Brain microvascular endothelial cell (primary cell): ENCODE measurements around the gene CD247.

Experiments
- DNase-seq: peaks from one replicate; pipeline ENCODE4 v3.0.0-alpha.2; 2020
- H3K27ac ChIP-seq: fragments of 250-450 bp; sonication (Bioruptor Pico); 2 replicates; pipeline ENCODE4 v1.5.1; 2020; ENCODE audit warnings: mild to moderate bottlenecking, moderate library complexity
- H3K27me3 ChIP-seq: fragments of 250-450 bp; sonication (Bioruptor Pico); replicated peaks from 2 replicates; pipeline ENCODE4 v1.5.1; 2020; ENCODE audit warnings: mild to moderate bottlenecking
- H3K36me3 ChIP-seq: fragments of 250-450 bp; sonication (Bioruptor Pico); replicated peaks from 2 replicates; pipeline ENCODE4 v1.5.1; 2020; ENCODE audit warnings: mild to moderate bottlenecking
- H3K4me3 ChIP-seq: 2 replicates; pipeline ENCODE4 v1.5.1; 2011; ENCODE audit warnings: low read depth, mild to moderate bottlenecking, control low read depth, low read length, moderate library complexity
- in situ Hi-C: cut with HindIII; loops from 2 replicates; pipeline ENCODE4 v1.10.0; 2017; ENCODE audit warnings: low sequenced_read_pairs, low pct_ligation_motif_present
- TF ChIP-seq, protein P1 (sequence below): IDR thresholded peaks from 2 replicates; pipeline ENCODE4 v1.5.1; 2011; ENCODE audit warnings: low read depth, mild to moderate bottlenecking, moderate library complexity, low read length, control low read depth, inconsistent platforms; ENCODE audit errors: missing control alignments

CD247 gene

DNA sequence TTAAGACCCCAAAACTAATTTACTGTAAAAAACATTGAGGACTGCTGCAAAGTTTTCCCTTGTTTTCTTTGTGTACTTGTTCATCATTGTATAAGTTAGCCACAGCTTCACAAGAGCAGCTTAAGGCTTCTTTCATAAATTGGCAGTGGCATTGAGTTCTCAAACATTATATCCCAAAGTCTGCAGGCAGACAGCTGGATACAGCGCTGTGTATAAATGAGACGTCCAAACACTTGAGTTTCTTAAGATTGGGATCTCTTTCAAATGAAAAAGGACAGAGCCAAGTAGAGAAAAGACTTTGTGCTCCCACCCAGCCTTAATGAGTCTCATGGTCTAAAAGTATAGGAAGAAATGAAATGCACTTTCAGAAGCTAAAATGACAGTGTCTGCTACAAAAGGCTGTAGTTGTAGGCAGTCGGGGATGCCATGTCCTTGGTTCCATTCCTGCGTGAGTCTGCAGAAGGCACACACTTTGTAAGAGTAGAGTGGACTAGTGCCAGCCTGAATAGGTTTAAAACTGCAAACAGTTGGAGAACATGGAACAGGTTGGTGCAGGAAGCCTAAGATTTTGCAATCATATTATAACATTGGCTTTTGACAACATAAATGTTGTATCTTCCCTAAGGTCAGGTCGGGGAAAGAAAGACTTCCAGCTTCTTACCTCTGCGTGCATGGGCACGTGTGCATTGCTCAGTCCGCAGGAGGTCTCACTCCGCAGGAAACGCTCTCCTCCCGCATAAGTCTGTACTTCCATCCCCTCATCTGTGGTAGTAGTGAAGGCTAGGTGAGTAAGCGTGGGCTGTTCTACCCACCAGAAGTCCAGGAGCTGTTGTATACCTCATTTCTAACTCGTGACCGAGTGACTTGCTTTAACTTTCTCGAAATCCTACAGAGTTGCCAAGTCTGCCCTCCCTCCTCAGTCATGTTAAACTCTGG, 94.4 kb downstream of the CD247 start:
- Histone ChIP-seq H3K27me3 (no peaks in the 10 kb centered on the region), H3K4me3 (no peak overlapping the region), H3K36me3 (no peaks in the 10 kb centered on the region), H3K27ac (no peak overlapping the region)
- in situ Hi-C loops: no loop called here
- TF ChIP-seq, protein P1, sequence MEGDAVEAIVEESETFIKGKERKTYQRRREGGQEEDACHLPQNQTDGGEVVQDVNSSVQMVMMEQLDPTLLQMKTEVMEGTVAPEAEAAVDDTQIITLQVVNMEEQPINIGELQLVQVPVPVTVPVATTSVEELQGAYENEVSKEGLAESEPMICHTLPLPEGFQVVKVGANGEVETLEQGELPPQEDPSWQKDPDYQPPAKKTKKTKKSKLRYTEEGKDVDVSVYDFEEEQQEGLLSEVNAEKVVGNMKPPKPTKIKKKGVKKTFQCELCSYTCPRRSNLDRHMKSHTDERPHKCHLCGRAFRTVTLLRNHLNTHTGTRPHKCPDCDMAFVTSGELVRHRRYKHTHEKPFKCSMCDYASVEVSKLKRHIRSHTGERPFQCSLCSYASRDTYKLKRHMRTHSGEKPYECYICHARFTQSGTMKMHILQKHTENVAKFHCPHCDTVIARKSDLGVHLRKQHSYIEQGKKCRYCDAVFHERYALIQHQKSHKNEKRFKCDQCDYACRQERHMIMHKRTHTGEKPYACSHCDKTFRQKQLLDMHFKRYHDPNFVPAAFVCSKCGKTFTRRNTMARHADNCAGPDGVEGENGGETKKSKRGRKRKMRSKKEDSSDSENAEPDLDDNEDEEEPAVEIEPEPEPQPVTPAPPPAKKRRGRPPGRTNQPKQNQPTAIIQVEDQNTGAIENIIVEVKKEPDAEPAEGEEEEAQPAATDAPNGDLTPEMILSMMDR: no peak
- no peak for DNase-seq

GRCh38 chr1:167420510-167420909, 97.8 kb downstream of the CD247 start:
- in situ Hi-C loops: no loop called here
- Histone ChIP-seq H3K27me3 (no peaks in the 10 kb centered on the region), H3K4me3 (no peak overlapping the region), H3K36me3 (no peaks in the 10 kb centered on the region), H3K27ac (no peak overlapping the region)
- no peak for DNase-seq
- TF ChIP-seq, protein P1: no peak

- TF ChIP-seq, protein P1: no peak
- H3K27ac ChIP-seq: no peak overlapping the region
- in situ Hi-C loops: no loop called here
- no peaks in the 10 kb centered on the region for H3K27me3 ChIP-seq
- H3K36me3 ChIP-seq: no peaks in the 10 kb centered on the region
- no peak for DNase-seq
- H3K4me3 ChIP-seq: no peak overlapping the region
Observed at GRCh38 chr1:167419245-167419644, 99.1 kb downstream of the CD247 start.

GRCh38 chr1:167418391-167418790, 99.9 kb downstream of the CD247 start:
- H3K4me3 ChIP-seq: no peak overlapping the region
- TF ChIP-seq, protein P1: no peak
- no peaks in the 10 kb centered on the region for H3K27me3 ChIP-seq
- H3K36me3 ChIP-seq: no peaks in the 10 kb centered on the region
- DNase-seq: no peak
- in situ Hi-C loops: no loop called here
- H3K27ac ChIP-seq: no peak overlapping the region

GRCh38 chr1:167416506-167416905, 101.8 kb downstream of the CD247 start:
- in situ Hi-C loops: no loop called here
- no peak overlapping the region for H3K27ac ChIP-seq
- peaks cover 4% of the 10 kb centered on the region for H3K36me3 ChIP-seq
- TF ChIP-seq, protein P1: no peak
- no peak for DNase-seq
- no peaks in the 10 kb centered on the region for H3K27me3 ChIP-seq
- no peak overlapping the region for H3K4me3 ChIP-seq
